GM12892 (cell line): ENCODE results near the gene PSMD3.

Experiments used
- POLR2A ChIP-seq: IDR thresholded peaks from 2 replicates; pipeline ENCODE4 v1.6.1; 2011; ENCODE audit warnings: low read depth, low read length, control low read depth
- POLR2AphosphoS5 ChIP-seq: IDR thresholded peaks from 2 replicates; pipeline ENCODE4 v1.6.1; 2011; ENCODE audit warnings: low read depth, low read length, control low read depth
- TAF1 ChIP-seq: IDR thresholded peaks from 2 replicates; pipeline ENCODE4 v1.6.1; 2011; ENCODE audit warnings: low read depth, mild to moderate bottlenecking, control low read depth, low read length, borderline replicate concordance

DNA sequence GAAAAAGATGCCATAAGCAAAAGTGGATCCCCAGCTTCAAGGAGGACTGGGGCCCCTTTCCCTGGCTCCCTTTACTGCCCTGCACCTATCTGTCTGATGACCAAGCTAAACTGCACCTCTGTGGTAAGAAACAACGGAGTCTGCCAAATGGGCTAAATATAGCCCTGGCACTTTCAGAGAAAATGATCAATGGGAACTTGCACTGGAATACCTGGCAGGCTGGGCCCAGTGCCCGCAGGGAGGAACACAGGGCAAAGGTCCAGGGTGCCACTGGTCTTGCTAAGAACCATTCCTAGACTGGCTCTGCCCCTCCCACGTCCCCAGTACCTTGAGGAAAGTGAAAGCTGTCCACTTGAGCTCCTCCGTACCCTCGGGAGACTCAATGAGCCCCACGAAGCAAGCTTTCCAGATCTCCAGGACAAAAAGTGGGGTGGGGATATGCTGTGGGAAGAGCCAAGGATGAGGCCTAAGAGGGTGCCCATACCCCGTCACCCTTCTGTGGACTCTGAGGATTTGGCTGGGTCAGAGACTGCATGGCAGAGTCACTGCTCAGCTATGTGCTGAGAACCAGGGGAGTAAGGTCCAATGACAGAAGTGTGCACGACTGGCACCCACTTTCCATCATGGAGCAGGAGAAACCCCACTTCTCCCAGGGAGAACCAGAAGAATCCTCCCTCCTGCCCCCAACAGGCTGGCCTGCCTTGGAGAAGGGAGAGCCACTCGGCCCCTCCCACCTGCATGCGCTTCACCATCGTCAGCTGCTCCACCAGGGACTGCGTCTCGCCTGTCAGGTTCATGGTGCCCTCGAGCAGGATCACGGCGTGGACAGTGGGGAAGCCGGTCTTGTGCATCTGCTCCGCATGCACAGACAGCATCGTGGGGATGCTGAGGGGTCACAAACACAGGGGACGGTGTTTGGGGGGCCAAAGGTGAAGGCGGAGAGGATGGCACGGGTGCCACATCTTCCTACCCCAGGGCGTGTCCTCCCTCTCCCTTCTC, 52.0 kb downstream of the PSMD3 start:
- no peak for TF ChIP-seq TAF1
- no peak for TF ChIP-seq POLR2AphosphoS5
- no peak for TF ChIP-seq POLR2A
